Retinal pigment epithelial cell (primary cell): ENCODE measurements around the gene PRXL2A.
"Not testable (repeated sequence)": the region's sequence is repeated elsewhere in the genome, so short reads cannot be mapped to it uniquely, and the experiment has no call there.

ENCODE experiments used
- DNase-seq: peaks from one replicate; pipeline ENCODE4 v3.0.0-alpha.2; 2010; ENCODE audit warnings: low read depth
- H3K4me3 ChIP-seq: 2 replicates; pipeline ENCODE4 v1.5.1; 2011; ENCODE audit warnings: mild to moderate bottlenecking, low read length, control low read depth, moderate library complexity
- TF ChIP-seq, protein P1 (sequence below): conservative IDR thresholded peaks from 2 replicates; pipeline ENCODE4 v1.5.1; 2011; ENCODE audit warnings: low read depth, low read length, control low read depth, inconsistent platforms

Gene PRXL2A

DNA sequence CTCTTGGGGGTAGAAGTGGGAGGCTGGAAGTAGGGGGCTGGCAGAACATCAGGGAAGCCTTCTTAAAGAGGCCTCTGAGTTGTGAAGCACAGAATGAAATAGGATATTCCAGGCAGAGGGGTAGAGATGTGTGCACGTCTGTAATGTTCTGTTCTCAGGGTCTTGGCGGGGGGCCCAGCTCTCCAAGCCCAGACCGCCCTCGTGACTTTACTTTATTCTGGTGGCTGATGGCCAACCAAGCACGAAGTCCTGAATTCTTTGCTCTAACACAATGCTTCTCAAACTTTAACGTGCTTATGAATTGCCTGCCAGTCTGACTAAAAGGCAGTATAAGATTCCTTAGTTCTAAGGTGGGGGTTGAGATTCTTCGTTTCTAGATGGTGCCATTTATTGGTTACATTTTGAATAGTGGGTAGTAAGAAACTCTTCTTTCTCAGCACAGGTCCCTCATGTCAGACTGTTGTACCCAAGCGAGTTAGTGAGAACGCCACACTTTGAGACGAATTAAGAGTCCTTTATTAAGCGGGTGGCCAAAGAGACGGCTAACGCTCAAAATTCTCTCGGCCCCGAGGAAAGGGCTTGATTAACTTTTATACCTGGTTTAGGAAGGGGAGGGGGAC lies 8.2 kb downstream of the PRXL2A start:
- peak overlapping the region; percentile 27 for H3K4me3 ChIP-seq
- peak; percentile 79 for DNase-seq
- TF ChIP-seq, protein P1, sequence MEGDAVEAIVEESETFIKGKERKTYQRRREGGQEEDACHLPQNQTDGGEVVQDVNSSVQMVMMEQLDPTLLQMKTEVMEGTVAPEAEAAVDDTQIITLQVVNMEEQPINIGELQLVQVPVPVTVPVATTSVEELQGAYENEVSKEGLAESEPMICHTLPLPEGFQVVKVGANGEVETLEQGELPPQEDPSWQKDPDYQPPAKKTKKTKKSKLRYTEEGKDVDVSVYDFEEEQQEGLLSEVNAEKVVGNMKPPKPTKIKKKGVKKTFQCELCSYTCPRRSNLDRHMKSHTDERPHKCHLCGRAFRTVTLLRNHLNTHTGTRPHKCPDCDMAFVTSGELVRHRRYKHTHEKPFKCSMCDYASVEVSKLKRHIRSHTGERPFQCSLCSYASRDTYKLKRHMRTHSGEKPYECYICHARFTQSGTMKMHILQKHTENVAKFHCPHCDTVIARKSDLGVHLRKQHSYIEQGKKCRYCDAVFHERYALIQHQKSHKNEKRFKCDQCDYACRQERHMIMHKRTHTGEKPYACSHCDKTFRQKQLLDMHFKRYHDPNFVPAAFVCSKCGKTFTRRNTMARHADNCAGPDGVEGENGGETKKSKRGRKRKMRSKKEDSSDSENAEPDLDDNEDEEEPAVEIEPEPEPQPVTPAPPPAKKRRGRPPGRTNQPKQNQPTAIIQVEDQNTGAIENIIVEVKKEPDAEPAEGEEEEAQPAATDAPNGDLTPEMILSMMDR = no peak

DNA sequence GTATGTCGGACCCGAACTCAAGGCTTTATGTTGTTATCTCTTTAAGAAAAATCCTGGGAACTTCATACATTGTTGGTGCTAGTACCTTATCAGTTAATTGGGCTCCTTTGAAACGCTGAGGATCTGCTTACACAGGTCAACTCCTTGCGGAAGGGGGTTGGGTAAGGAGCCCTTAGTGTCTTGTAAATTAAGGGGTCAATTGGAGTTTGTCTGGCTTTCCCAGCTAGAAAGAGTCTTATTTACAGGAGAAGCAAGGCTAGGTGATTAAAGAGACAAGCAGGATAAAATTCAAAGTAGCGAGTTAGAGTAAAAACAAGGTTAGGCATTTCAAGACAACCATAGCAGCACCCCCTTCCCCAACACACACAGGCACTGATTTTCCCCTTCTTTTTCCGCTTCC lies 8.9 kb downstream of the PRXL2A start:
- DNase-seq, H3K4me3 ChIP-seq: not testable (repeated sequence)

DNA sequence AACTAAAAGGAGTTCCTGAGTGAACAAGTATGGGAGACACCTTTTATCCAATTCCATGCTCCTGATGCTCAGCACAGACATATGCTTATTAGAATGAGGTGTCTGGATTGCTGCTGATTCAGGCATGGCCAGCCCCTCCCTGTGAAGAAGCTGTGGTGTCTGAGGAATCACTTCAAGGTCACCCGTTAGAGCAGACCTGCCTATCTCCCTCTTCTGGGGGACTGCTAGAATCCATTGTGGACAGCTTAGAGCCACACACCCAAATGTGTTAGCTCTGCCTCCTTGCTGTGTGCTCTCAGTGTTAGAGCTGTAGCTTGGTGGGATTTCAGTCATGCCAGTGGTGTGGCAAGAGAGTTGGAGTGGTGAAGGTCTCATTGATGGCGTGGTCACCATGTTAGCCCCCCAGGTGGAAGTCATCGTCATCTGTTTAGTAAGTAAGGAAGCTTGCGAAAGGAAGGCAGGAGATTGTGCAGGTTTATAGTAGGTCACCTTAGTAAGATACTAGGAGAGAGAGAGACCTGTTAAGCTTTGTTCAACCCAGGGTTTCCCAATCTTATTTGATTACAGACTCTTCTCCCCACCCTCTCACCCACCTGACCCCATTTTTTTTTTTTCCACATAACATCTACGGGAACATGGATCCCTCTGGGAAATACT lies 12.8 kb downstream of the PRXL2A start:
- TF ChIP-seq, protein P1 = no peak
- no peak for DNase-seq
- H3K4me3 ChIP-seq = no peak overlapping the region

DNA sequence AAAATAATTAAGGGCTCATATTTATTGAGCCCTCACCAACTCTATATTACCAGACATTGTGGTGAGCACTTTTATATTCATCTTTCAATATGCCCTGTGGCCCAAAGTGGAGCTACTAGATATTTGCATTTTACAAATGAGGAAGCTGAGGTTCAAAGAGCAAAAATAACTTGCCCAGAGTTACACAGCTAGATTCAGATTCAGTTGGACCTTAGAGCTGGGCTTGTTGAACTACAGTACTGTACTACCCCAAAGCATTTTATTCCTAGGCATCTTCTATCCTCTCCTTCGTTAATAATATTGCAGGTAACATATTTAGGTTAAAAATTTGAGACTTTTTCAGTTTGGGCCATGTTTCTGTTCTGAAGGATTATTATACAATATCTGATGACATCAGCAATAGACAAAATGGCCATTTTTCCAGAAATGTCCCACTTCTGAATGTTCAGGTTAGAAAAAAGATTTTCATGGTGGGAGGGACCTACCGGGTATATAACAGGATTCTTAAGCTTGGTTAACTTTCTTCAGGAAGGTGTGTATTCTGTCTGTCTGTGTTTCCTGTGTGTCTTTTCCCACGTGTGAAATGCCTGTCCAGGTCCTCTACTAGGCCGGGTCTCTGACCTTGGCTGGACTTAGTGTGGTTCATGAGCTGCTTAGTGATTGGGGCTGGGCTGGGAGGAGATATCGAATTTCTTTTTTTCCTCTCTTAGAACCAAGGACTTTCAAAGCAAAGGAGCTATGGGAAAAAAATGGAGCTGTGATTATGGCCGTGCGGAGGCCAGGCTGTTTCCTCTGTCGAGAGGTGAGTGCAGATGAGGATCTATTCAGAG lies 13.6 kb downstream of the PRXL2A start:
- no peak for DNase-seq

DNA sequence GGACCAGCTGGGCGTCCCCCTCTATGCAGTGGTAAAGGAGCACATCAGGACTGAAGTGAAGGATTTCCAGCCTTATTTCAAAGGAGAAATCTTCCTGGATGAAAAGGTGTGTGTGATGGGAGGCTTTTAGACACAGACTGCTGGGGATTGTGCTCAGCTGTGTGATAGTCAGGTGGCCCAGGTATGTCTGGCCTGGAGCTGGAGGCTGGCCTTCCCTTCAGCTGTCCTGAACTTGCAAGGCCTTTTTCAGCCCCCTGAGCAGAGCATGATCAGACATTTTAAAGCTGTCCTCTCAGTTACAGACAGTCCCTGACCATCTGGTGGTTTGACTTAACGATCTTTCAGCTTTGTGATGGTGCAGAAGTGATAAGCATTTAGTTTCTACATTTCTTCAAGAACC lies 17.6 kb downstream of the PRXL2A start:
- no peak overlapping the region for H3K4me3 ChIP-seq
- TF ChIP-seq, protein P1 = no peak
- DNase-seq = no peak

More for the DNA sequence above, 13.6 kb downstream of the PRXL2A start:
- TF ChIP-seq, protein P1 = no peak
- no peak overlapping the region for H3K4me3 ChIP-seq

DNA sequence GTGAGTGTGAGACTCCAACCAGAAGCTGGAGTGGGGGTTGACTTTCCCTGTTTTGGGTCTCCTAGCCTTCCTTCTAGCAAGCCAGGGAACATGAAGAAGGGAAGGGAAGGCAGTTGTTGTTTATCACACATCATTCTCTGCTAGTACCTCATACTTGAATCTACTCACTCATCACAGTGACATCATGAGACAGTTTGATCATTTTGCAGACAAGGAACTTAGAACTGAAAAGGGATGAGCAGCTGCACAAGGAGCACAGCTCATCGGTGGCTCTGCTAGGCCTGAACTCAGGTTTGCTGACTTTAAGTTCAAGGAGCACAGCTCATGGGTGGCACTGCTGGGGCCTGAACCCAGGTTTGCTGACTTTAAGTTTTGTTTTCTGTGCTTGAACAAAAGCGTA lies 19.2 kb downstream of the PRXL2A start:
- no peak overlapping the region for H3K4me3 ChIP-seq
- no peak for DNase-seq
- TF ChIP-seq, protein P1 = no peak

DNA sequence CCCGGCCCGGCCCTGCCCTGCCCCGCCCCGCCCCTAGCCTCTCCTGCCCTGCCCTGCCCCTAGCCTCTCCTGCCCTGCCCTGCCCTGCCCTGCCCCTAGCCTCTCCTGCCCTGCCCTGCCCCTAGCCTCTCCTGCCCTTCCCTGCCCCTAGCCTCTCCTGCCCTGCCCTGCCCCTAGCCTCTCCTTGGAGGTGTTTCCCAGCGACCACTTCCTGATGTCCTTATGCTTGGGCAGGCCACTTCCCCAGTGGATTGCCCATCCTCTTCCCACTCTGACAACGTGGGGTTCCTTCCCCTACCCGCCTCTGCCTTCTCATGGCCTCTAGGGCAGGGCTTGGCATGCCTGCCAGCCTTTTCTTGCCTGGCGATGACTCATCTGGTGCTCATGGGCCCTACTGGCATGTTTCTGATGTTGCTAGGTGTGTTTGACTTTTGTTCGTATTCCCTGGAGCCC lies 21.2 kb downstream of the PRXL2A start:
- no peak overlapping the region for H3K4me3 ChIP-seq
- DNase-seq = no peak
- TF ChIP-seq, protein P1 = no peak
